Neural progenitor cell (in vitro differentiated cells): ENCODE measurements around the gene MYD88. TPM values are rescaled to one million over a fixed set of nuclear protein-coding genes. Genes with fewer than 3 reads are reported as not detected.
A peak's percentile ranks its signal among the peaks of the same experiment; 100 is the strongest.

Experiments used
- DNase-seq: peaks from one replicate; pipeline ENCODE4 v3.0.0-alpha.2; 2016; ENCODE audit warnings: low spot score
- H2AFZ ChIP-seq: fragments of 200-600 bp; sonication (generic); replicated peaks from 2 replicates; pipeline ENCODE4 v1.6.1; 2016; ENCODE audit warnings: antibody characterized with exemption
- H3F3A ChIP-seq: fragments of 200-600 bp; sonication (generic); 2 replicates; pipeline ENCODE4 v1.6.1; 2016; ENCODE audit warnings: antibody characterized with exemption, low read depth
- H3K27ac ChIP-seq: fragments of 200-600 bp; sonication (generic); 2 replicates; pipeline ENCODE4 v1.5.1; 2016; ENCODE audit warnings: mild to moderate bottlenecking
- H3K27me3 ChIP-seq: fragments of 200-600 bp; sonication (generic); 2 replicates; pipeline ENCODE4 v1.6.1; 2016; ENCODE audit warnings: mild to moderate bottlenecking, moderate library complexity
- H3K36me3 ChIP-seq: fragments of 200-600 bp; sonication (generic); 2 replicates; pipeline ENCODE4 v1.5.1; 2016
- H3K4me1 ChIP-seq: fragments of 200-600 bp; sonication (generic); 2 replicates; pipeline ENCODE4 v1.6.1; 2016; ENCODE audit warnings: mixed run types
- H3K4me2 ChIP-seq: fragments of 200-600 bp; sonication (generic); 2 replicates; pipeline ENCODE4 v1.6.1; 2016
- H3K4me3 ChIP-seq: fragments of 200-600 bp; sonication (generic); 2 replicates; pipeline ENCODE4 v1.5.1; 2016
- H3K79me2 ChIP-seq: fragments of 200-600 bp; sonication (generic); 2 replicates; pipeline ENCODE4 v1.6.1; 2016; ENCODE audit warnings: low read depth
- H3K9ac ChIP-seq: fragments of 200-600 bp; sonication (generic); 2 replicates; pipeline ENCODE4 v1.6.1; 2016
- H3K9me3 ChIP-seq: fragments of 200-600 bp; sonication (generic); 2 replicates; pipeline ENCODE4 v1.5.1; 2016; ENCODE audit warnings: low read depth
- H4K20me1 ChIP-seq: fragments of 200-600 bp; sonication (generic); 2 replicates; pipeline ENCODE4 v1.6.1; 2016; ENCODE audit warnings: low read depth
- H3K27ac Mint-ChIP-seq: 3 replicates; pipeline ENCODE4 v1.8.0; 2021; ENCODE audit warnings: mixed read lengths
- H3K27me3 Mint-ChIP-seq: 2 replicates; pipeline ENCODE4 v1.8.0; 2022; ENCODE audit warnings: low read depth, mild to moderate bottlenecking, inconsistent platforms, moderate library complexity, mixed read lengths; ENCODE audit not compliant: insufficient read depth
- H3K36me3 Mint-ChIP-seq: 3 replicates; pipeline ENCODE4 v1.8.0; 2021; ENCODE audit warnings: mixed read lengths
- H3K4me1 Mint-ChIP-seq: 3 replicates; pipeline ENCODE4 v1.8.0; 2021; ENCODE audit warnings: mixed read lengths
- H3K4me3 Mint-ChIP-seq: 3 replicates; pipeline ENCODE4 v1.8.0; 2021; ENCODE audit warnings: mild to moderate bottlenecking, moderate library complexity, mixed read lengths
- H3K9me3 Mint-ChIP-seq: 3 replicates; pipeline ENCODE4 v1.8.0; 2020; ENCODE audit warnings: mixed read lengths
- EZH2 ChIP-seq: fragments of 200-600 bp; sonication (generic); IDR thresholded peaks from 2 replicates; pipeline ENCODE4 v1.6.1; 2017; ENCODE audit warnings: antibody characterized with exemption, mild to moderate bottlenecking, moderate library complexity
- EZH2phosphoT487 ChIP-seq: fragments of 200-600 bp; sonication (generic); IDR thresholded peaks from 2 replicates; pipeline ENCODE4 v1.6.1; 2017; ENCODE audit warnings: antibody characterized with exemption
- total RNA-seq: library from RNA; depleted of rRNA; stranded (reverse); fragments of >200 nt; gene quantifications from 2 replicates; pipeline ENCODE4 v1.2.3, GENCODE V29; 2015; ENCODE audit warnings: low replicate concordance
- TF ChIP-seq, protein P1 (sequence below): fragments of 200-600 bp; sonication (generic); IDR thresholded peaks from 2 replicates; pipeline ENCODE4 v1.5.1; 2017; ENCODE audit warnings: antibody characterized with exemption, mild to moderate bottlenecking

The MYD88 gene
- total RNA-seq, 1 donor from 2014 or later = 3.1 TPM

DNA sequence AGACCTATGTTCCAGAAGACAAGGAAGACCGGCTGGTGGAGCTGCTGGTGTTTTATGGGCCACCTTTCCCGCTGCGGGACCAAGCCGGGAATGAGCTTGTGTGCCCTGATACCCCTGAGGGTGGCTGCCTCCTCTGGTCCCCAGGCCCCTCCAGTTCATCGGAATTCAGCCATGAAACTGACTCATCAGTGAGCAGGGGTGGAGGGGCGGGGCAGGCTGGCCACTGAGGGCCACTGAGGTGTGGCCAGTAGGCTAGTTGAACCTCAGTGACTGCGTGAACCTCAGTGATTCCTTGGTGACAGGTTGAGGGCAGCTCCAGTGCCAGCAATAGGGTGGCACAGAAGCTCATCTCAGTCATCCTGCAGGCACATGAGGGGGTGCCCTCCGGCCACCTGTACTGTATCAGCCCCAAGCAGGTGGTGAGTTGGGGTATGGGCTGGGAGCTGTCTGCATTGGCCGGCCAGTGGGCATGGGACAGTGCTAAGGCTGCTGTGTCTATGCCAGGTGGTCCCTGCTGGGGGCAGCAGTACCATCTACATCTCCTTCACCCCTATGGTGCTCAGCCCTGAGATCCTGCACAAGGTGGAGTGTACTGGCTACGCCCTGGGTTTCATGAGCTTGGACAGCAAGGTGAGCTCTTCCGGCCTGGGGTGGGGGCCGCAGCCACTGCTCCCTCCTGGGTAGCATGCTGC is 21.8 kb upstream of the MYD88 start:
- Histone ChIP-seq H3K4me1 (no peaks in the 10 kb centered on the region), H3K79me2 (no peaks in the 10 kb centered on the region), H3F3A (no peaks in the 10 kb centered on the region), H3K36me3 (no peaks in the 10 kb centered on the region), H3K4me3 (no peak overlapping the region), H3K9ac (no peak overlapping the region), H3K9me3 (no peaks in the 10 kb centered on the region), H3K27me3 (no peaks in the 10 kb centered on the region), H3K27ac (no peak overlapping the region), H3K4me2 (no peak overlapping the region), H2AFZ (no peak overlapping the region), H4K20me1 (no peaks in the 10 kb centered on the region)
- Mint-ChIP-seq H3K9me3 (no peaks in the 10 kb centered on the region), H3K27me3 (peaks cover 6% of the 10 kb centered on the region), H3K27ac (no peak overlapping the region), H3K4me3 (no peak overlapping the region), H3K36me3 (peaks cover 8% of the 10 kb centered on the region), H3K4me1 (no peaks in the 10 kb centered on the region)
- DNase-seq = no peak
- TF ChIP-seq EZH2 = no peak
- TF ChIP-seq EZH2phosphoT487 = no peak
- TF ChIP-seq, protein P1, sequence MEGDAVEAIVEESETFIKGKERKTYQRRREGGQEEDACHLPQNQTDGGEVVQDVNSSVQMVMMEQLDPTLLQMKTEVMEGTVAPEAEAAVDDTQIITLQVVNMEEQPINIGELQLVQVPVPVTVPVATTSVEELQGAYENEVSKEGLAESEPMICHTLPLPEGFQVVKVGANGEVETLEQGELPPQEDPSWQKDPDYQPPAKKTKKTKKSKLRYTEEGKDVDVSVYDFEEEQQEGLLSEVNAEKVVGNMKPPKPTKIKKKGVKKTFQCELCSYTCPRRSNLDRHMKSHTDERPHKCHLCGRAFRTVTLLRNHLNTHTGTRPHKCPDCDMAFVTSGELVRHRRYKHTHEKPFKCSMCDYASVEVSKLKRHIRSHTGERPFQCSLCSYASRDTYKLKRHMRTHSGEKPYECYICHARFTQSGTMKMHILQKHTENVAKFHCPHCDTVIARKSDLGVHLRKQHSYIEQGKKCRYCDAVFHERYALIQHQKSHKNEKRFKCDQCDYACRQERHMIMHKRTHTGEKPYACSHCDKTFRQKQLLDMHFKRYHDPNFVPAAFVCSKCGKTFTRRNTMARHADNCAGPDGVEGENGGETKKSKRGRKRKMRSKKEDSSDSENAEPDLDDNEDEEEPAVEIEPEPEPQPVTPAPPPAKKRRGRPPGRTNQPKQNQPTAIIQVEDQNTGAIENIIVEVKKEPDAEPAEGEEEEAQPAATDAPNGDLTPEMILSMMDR = no peak

DNA sequence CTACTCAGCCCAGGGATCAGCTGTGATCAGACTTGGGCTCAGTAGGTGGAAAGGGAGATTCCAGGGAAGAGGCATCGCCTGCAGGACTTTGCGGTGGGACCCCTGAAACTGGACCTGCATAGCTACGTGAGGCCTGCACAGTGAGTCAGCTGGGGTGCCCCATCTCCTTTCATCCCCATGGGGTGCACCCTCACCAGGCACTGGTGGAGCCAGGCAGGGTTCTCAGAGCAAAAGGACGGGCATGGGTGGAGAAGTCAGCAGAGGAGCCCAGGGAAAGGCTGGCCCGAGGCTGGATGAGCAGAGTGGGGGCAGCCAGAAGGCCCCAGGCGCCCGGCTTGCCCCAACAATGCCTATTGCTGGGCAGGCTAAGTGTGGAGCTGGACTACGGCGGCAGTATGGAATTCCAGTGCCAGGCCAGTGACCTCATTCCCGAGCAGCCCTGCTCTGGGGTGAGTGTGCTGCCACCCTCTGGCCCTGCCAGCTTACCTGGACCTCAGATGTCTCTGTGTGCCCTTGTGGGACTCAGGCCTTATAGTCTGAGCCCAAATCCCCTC is 21.2 kb upstream of the MYD88 start:
- no peaks in the 10 kb centered on the region for H3K79me2 ChIP-seq
- no peaks in the 10 kb centered on the region for H3K36me3 ChIP-seq
- DNase-seq = no peak
- peaks cover 10% of the 10 kb centered on the region for H3K36me3 Mint-ChIP-seq
- peaks cover 6% of the 10 kb centered on the region for H3K27me3 Mint-ChIP-seq
- H3F3A ChIP-seq = no peaks in the 10 kb centered on the region
- no peaks in the 10 kb centered on the region for H3K9me3 ChIP-seq
- H3K27ac ChIP-seq = no peak overlapping the region
- H2AFZ ChIP-seq = no peak overlapping the region
- H3K9me3 Mint-ChIP-seq = no peaks in the 10 kb centered on the region
- H4K20me1 ChIP-seq = no peaks in the 10 kb centered on the region
- no peak overlapping the region for H3K4me3 ChIP-seq
- no peak overlapping the region for H3K4me2 ChIP-seq
- no peaks in the 10 kb centered on the region for H3K27me3 ChIP-seq
- no peak overlapping the region for H3K9ac ChIP-seq
- H3K4me1 Mint-ChIP-seq = no peaks in the 10 kb centered on the region
- no peak overlapping the region for H3K27ac Mint-ChIP-seq
- TF ChIP-seq EZH2phosphoT487 (no peak), EZH2 (no peak)
- TF ChIP-seq, protein P1 = no peak
- no peaks in the 10 kb centered on the region for H3K4me1 ChIP-seq
- H3K4me3 Mint-ChIP-seq = no peak overlapping the region

DNA sequence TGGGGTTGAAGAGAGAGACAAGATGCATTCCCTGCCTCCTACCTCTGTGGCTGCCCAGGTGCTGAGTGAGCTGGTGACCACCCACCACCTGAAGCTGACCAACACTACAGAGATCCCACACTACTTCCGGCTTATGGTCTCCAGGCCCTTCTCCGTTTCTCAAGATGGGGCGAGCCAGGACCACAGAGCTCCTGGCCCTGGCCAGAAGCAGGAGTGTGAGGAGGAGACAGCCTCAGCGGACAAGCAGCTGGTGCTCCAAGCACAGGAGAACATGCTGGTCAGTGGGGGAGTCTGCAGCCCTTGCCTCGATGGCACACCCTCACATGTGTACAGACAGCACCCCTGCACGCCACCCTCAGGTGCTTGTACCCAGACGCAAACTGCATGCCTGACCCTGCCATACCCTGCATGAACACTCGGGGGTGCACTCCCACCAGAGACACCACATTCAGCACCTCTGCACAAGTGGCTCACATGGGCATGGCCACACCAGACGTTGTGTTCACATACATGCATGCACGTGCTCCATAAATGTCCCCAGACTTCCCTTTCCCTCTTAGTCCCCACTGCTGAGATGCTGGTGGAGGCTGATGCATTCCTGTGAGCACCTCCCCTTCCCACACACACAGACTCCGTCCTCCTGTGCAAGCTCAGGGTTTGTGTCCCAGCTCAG is 20.6 kb upstream of the MYD88 start:
- Mint-ChIP-seq H3K9me3 (no peaks in the 10 kb centered on the region), H3K36me3 (peaks cover 10% of the 10 kb centered on the region), H3K27ac (no peak overlapping the region), H3K27me3 (peaks cover 6% of the 10 kb centered on the region), H3K4me1 (no peaks in the 10 kb centered on the region), H3K4me3 (peak overlapping the region; percentile 11)
- Histone ChIP-seq H3K36me3 (no peaks in the 10 kb centered on the region), H3F3A (no peaks in the 10 kb centered on the region), H4K20me1 (no peaks in the 10 kb centered on the region), H2AFZ (no peak overlapping the region), H3K4me3 (no peak overlapping the region), H3K9me3 (no peaks in the 10 kb centered on the region), H3K9ac (no peak overlapping the region), H3K27ac (no peak overlapping the region), H3K4me1 (no peaks in the 10 kb centered on the region), H3K79me2 (no peaks in the 10 kb centered on the region), H3K27me3 (no peaks in the 10 kb centered on the region), H3K4me2 (no peak overlapping the region)
- peak; percentile 58 for DNase-seq
- TF ChIP-seq EZH2 = no peak
- TF ChIP-seq, protein P1 = peak; percentile 61
